Ishikawa (cell line): ENCODE data around the gene ANO3.

Experiments used
- CEBPB ChIP-seq: IDR thresholded peaks from 2 replicates; pipeline ENCODE4 v1.6.1; 2012
- CREB1 ChIP-seq: IDR thresholded peaks from 2 replicates; pipeline ENCODE4 v1.6.1; 2012; ENCODE audit warnings: low read depth
- EGR1 ChIP-seq: IDR thresholded peaks from 2 replicates; pipeline ENCODE4 v1.6.1; 2012
- EP300 ChIP-seq: IDR thresholded peaks from 2 replicates; pipeline ENCODE4 v1.6.1; 2012; ENCODE audit warnings: borderline replicate concordance
- FOXM1 ChIP-seq: IDR thresholded peaks from 2 replicates; pipeline ENCODE4 v1.6.1; 2012; ENCODE audit warnings: low read depth, borderline replicate concordance
- MAX ChIP-seq: IDR thresholded peaks from 2 replicates; pipeline ENCODE4 v1.6.1; 2012
- NFIC ChIP-seq: IDR thresholded peaks from 2 replicates; pipeline ENCODE4 v1.6.1; 2012
- RAD21 ChIP-seq: IDR thresholded peaks from 2 replicates; pipeline ENCODE4 v1.6.1; 2012; ENCODE audit warnings: low read depth
- TAF1 ChIP-seq: IDR thresholded peaks from 2 replicates; pipeline ENCODE4 v1.6.1; 2012; ENCODE audit warnings: low read depth, mild to moderate bottlenecking
- TCF12 ChIP-seq: IDR thresholded peaks from 2 replicates; pipeline ENCODE4 v1.6.1; 2012; ENCODE audit warnings: low read depth
- TEAD4 ChIP-seq: IDR thresholded peaks from 2 replicates; pipeline ENCODE4 v1.6.1; 2012
- USF1 ChIP-seq: IDR thresholded peaks from 2 replicates; pipeline ENCODE4 v1.6.1; 2012
- YY1 ChIP-seq: IDR thresholded peaks from 2 replicates; pipeline ENCODE4 v1.6.1; 2012; ENCODE audit warnings: low read depth
- ZBTB7A ChIP-seq: IDR thresholded peaks from 2 replicates; pipeline ENCODE4 v1.6.1; 2012; ENCODE audit warnings: low read depth
- TF ChIP-seq, protein P1 (sequence below): IDR thresholded peaks from 2 replicates; pipeline ENCODE4 v1.6.1; 2012; ENCODE audit warnings: low read depth, mild to moderate bottlenecking

Gene ANO3

GRCh38 chr11:26632691-26633159, 300.8 kb downstream of the ANO3 start:
- TF ChIP-seq TEAD4 = no peak
- TF ChIP-seq TAF1 = no peak
- no peak for TF ChIP-seq FOXM1
- TF ChIP-seq EP300 = no peak
- no peak for TF ChIP-seq CREB1
- TF ChIP-seq, protein P1, sequence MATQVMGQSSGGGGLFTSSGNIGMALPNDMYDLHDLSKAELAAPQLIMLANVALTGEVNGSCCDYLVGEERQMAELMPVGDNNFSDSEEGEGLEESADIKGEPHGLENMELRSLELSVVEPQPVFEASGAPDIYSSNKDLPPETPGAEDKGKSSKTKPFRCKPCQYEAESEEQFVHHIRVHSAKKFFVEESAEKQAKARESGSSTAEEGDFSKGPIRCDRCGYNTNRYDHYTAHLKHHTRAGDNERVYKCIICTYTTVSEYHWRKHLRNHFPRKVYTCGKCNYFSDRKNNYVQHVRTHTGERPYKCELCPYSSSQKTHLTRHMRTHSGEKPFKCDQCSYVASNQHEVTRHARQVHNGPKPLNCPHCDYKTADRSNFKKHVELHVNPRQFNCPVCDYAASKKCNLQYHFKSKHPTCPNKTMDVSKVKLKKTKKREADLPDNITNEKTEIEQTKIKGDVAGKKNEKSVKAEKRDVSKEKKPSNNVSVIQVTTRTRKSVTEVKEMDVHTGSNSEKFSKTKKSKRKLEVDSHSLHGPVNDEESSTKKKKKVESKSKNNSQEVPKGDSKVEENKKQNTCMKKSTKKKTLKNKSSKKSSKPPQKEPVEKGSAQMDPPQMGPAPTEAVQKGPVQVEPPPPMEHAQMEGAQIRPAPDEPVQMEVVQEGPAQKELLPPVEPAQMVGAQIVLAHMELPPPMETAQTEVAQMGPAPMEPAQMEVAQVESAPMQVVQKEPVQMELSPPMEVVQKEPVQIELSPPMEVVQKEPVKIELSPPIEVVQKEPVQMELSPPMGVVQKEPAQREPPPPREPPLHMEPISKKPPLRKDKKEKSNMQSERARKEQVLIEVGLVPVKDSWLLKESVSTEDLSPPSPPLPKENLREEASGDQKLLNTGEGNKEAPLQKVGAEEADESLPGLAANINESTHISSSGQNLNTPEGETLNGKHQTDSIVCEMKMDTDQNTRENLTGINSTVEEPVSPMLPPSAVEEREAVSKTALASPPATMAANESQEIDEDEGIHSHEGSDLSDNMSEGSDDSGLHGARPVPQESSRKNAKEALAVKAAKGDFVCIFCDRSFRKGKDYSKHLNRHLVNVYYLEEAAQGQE = no peak
- no peak for TF ChIP-seq CEBPB
- TF ChIP-seq ZBTB7A = no peak
- no peak for TF ChIP-seq USF1
- TF ChIP-seq EGR1 = no peak
- no peak for TF ChIP-seq RAD21
- no peak for TF ChIP-seq NFIC
- no peak for TF ChIP-seq TCF12
- no peak for TF ChIP-seq MAX
- no peak for TF ChIP-seq YY1

DNA sequence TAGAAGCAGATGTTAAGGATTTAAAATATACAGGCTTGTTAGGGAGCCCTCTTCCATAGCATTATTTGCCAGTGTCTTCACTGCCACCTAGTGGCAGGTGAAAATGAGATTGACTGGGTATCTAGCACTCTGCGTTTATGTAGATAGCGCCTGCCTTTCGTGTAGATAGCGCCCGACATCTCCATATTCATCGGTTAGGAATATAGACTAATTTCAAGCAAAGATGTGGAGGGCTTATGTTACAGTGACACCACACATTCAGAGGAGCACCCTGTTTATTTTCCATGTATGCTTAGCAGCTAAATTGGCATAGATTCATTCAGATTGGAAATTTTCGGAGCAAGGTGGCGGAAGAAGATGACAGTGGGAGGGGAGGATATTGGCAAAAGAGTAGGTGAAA, 318.0 kb downstream of the ANO3 start:
- no peak for TF ChIP-seq FOXM1
- no peak for TF ChIP-seq NFIC
- TF ChIP-seq CREB1 = no peak
- peak; percentile 82 for TF ChIP-seq RAD21
- no peak for TF ChIP-seq TAF1

- TF ChIP-seq ZBTB7A (no peak), RAD21 (no peak), TCF12 (no peak), FOXM1 (no peak), MAX (no peak), USF1 (no peak), YY1 (no peak), EGR1 (no peak), TAF1 (no peak), NFIC (no peak), TEAD4 (no peak), EP300 (no peak), CEBPB (no peak), CREB1 (no peak)
- TF ChIP-seq, protein P1 = no peak
Measured at GRCh38 chr11:26651916-26652315, 320.0 kb downstream of the ANO3 start.

GRCh38 chr11:26655287-26655686, 323.4 kb downstream of the ANO3 start:
- no peak for TF ChIP-seq RAD21
- no peak for TF ChIP-seq NFIC
- TF ChIP-seq EGR1 = no peak
- no peak for TF ChIP-seq YY1
- no peak for TF ChIP-seq EP300
- TF ChIP-seq USF1 = no peak

DNA sequence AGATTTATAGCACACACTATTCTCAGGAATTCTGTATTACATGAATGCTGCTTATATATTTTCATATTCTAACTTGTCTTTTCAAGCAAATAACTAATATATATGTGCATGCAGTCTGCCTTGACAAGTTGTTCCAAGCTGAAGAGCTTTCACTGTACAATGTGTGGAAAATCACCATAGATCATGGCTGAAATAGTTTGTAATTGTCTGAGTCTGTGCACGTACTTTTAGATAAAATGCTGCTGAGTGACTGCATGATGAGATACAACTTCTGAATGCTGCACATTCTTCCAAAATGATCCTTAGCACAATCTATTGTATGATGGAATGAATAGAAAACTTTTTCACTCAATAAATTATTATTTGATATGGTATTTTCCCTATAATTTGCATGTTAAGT, 331.0 kb downstream of the ANO3 start:
- no peak for TF ChIP-seq TAF1
- no peak for TF ChIP-seq ZBTB7A

DNA sequence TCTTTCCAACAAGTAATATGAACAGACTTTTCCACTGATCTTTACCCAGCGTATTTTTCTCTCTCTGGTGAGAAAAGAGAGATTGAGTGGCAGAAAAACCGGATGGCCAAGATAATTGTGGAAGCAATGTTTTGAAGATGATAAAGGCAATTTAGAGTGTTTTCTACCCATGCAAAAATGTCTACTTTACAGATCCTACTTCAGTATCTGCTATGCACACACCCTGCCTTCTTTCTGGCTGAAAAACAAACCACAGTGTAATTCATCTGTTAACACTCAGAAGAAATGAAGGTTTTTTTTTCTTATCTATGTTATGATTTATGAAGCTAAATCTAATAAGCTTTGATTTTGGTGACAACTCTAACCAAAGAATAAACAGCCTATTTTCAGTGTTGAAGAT, 333.1 kb downstream of the ANO3 start:
- no peak for TF ChIP-seq TAF1

- no peak for TF ChIP-seq USF1
- TF ChIP-seq YY1 = no peak
- TF ChIP-seq MAX = no peak
- TF ChIP-seq ZBTB7A = no peak
- no peak for TF ChIP-seq TCF12
- TF ChIP-seq NFIC = no peak
- TF ChIP-seq FOXM1 = no peak
- TF ChIP-seq EGR1 = no peak
- no peak for TF ChIP-seq TAF1
- TF ChIP-seq, protein P1 = no peak
- no peak for TF ChIP-seq EP300
- no peak for TF ChIP-seq CEBPB
- TF ChIP-seq TEAD4 = no peak
- TF ChIP-seq RAD21 = no peak
- no peak for TF ChIP-seq CREB1
Measured at GRCh38 chr11:26665946-26666345, 334.0 kb downstream of the ANO3 start.
